GM23248 (cell line): ENCODE results near the gene PCTP. TPM values are rescaled to one million over a fixed set of nuclear protein-coding genes. Genes with fewer than 3 reads are reported as not detected.

Experiments
- DNase-seq: peaks from one replicate; pipeline ENCODE4 v3.0.0-alpha.2; 2015
- H2AFZ ChIP-seq: fragments of 200-600 bp; sonication (generic); 2 replicates; pipeline ENCODE4 v1.6.1; 2016; ENCODE audit warnings: antibody characterized with exemption
- H3F3A ChIP-seq: fragments of 200-600 bp; sonication (generic); 2 replicates; pipeline ENCODE4 v1.6.1; 2016; ENCODE audit warnings: mild to moderate bottlenecking, antibody characterized with exemption, mixed run types; ENCODE audit not compliant: insufficient read depth
- H3K27ac ChIP-seq: fragments of 200-600 bp; sonication (generic); 2 replicates; pipeline ENCODE4 v1.5.1; 2016; ENCODE audit warnings: mild to moderate bottlenecking
- H3K27me3 ChIP-seq: fragments of 200-600 bp; sonication (generic); replicated peaks from 2 replicates; pipeline ENCODE4 v1.6.1; 2016; ENCODE audit warnings: mild to moderate bottlenecking; ENCODE audit not compliant: insufficient read depth
- H3K36me3 ChIP-seq: fragments of 200-600 bp; sonication (generic); 2 replicates; pipeline ENCODE4 v1.6.1; 2016; ENCODE audit warnings: low read depth, mild to moderate bottlenecking
- H3K4me1 ChIP-seq: fragments of 200-600 bp; sonication (generic); 2 replicates; pipeline ENCODE4 v1.6.1; 2016; ENCODE audit warnings: mild to moderate bottlenecking; ENCODE audit not compliant: insufficient read depth
- H3K4me2 ChIP-seq: fragments of 200-600 bp; sonication (generic); one replicate; pipeline ENCODE4 v1.6.1; 2016; ENCODE audit warnings: mild to moderate bottlenecking; ENCODE audit not compliant: unreplicated experiment
- H3K4me3 ChIP-seq: fragments of 200-600 bp; sonication (generic); 2 replicates; pipeline ENCODE4 v1.5.1; 2016; ENCODE audit warnings: mild to moderate bottlenecking
- H3K79me2 ChIP-seq: fragments of 200-600 bp; sonication (generic); 2 replicates; pipeline ENCODE4 v1.6.1; 2016; ENCODE audit warnings: mild to moderate bottlenecking; ENCODE audit not compliant: insufficient read depth
- H3K9ac ChIP-seq: fragments of 200-600 bp; sonication (generic); 2 replicates; pipeline ENCODE4 v1.6.1; 2016; ENCODE audit warnings: mild to moderate bottlenecking
- H3K9me2 ChIP-seq: fragments of 200-600 bp; sonication (generic); 2 replicates; pipeline ENCODE4 v1.6.1; 2016; ENCODE audit warnings: mixed run types, mild to moderate bottlenecking, moderate library complexity; ENCODE audit not compliant: insufficient read depth
- H3K9me3 ChIP-seq: fragments of 200-600 bp; sonication (generic); one replicate; pipeline ENCODE4 v1.6.1; 2017; ENCODE audit warnings: low read depth
- H4K20me1 ChIP-seq: fragments of 200-600 bp; sonication (generic); 2 replicates; pipeline ENCODE4 v1.6.0; 2016; ENCODE audit not compliant: insufficient read depth
- EZH2 ChIP-seq: fragments of 200-600 bp; sonication (generic); IDR thresholded peaks from 2 replicates; pipeline ENCODE4 v1.6.1; 2018; ENCODE audit warnings: antibody characterized with exemption, mild to moderate bottlenecking; ENCODE audit not compliant: insufficient read depth, poor library complexity, severe bottlenecking
- EZH2phosphoT487 ChIP-seq: fragments of 200-600 bp; sonication (generic); IDR thresholded peaks from 2 replicates; pipeline ENCODE4 v1.6.1; 2018; ENCODE audit warnings: antibody characterized with exemption, moderate library complexity, mild to moderate bottlenecking, low read depth; ENCODE audit not compliant: insufficient read depth
- WGBS, 2 experiments: methylation state at CpG; one replicate each; pipeline ENCODE4 v1.1.6; 2015 to 2017; ENCODE audit warnings: low lambda C conversion rate in 2 of 2, low coverage in 1 of 2; ENCODE audit errors: missing lambda C conversion rate in 2 of 2; 5-methylcytosine and 5-hydroxymethylcytosine counted together
- in situ Hi-C: fragments of 300-500 bp; cut with MboI; formaldehyde crosslinking; loops from 2 replicates; pipeline ENCODE4 v1.15.0; 2020
- polyA plus RNA-seq: library from polyadenylated mRNA; unstranded; fragments of >200 nt; fragmentation: Nextera tagmentation; extraction: Ambion mirVana; gene quantifications from 2 replicates; pipeline ENCODE4 v1.2.1, GENCODE V29; 2016
- total RNA-seq: library from RNA; depleted of rRNA; stranded (reverse); fragments of >200 nt; shearing (Covaris generic); gene quantifications from 2 replicates; pipeline ENCODE4 v1.2.3, GENCODE V29; 2014

PCTP gene
- total and polyA plus RNA-seq, 2 experiments from 2014 or later, result 6.9 to 7.9 TPM

DNA sequence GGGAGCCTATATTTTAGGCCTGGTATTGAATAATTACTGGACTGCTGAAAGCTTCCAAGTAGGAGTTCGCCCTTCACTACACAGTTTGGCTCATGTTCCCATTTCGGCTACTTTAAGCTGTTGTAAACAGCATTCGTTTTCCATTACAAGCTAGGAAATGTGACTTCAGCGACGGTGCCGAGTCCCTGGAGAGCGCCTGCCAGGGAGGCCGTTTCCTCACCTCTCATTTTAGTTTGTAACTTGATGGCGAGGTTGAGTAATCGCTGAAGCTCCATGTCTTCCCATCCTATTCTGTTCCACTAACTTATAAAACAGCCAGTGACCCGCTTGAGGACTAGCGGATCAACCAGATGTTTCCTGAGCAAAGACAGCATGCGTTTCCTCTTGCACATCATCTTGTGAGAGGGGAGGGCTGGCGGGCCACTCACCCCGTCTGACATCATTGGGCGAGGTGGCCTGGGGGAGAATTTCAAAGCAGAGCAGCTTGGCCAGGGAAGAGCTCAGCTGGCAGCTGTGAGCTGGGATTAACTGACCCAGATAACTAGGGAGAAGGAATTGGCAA is 32.9 kb downstream of the PCTP start:
- Histone ChIP-seq H3K27me3 (no peaks in the 10 kb centered on the region), H3K9ac (peak overlapping the region; percentile 20; the same call in 1 of the 2 replicates), H3K27ac (peak overlapping the region; percentile 7; the same call in 1 of the 2 replicates), H3K9me3 (no peaks in the 10 kb centered on the region), H3K36me3 (no peaks in the 10 kb centered on the region), H3F3A (no peaks in the 10 kb centered on the region; the same call in 1 of the 2 replicates), H4K20me1 (no peaks in the 10 kb centered on the region), H3K9me2 (no peaks in the 10 kb centered on the region), H3K79me2 (no peaks in the 10 kb centered on the region), H3K4me2 (peak overlapping the region; percentile 65), H2AFZ (peak overlapping the region; percentile 73), H3K4me1 (peaks cover 13% of the 10 kb centered on the region; the same call in 1 of the 2 replicates), H3K4me3 (peak overlapping the region; percentile 44; the same call in 1 of the 2 replicates)
- WGBS, 2 experiments, result 2 to 9% methylated on average over 16 of the region's 16 CpGs
- in situ Hi-C loops, result no loop called here
- TF ChIP-seq EZH2 (no peak), EZH2phosphoT487 (no peak)
- peak; percentile 76 for DNase-seq

DNA sequence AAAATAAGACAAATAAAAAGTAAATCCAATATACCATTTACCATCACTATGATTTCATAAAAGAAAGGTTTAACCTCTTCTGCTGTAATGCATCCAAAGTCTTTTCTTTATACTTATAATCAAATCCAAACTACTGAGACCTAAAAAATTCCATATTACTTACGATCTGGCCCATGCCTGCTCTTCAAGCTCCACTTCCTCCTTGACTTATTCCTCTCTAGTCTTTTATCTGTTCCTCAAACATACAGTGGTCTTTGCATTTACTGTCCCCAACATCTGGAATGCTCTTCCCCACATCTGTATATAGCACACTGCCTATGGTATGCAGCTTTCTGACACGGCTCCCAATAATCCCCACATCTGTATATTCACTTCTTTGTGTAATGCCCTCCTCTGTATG is 33.8 kb downstream of the PCTP start:
- no peak overlapping the region for H3K4me2 ChIP-seq
- H3K9me2 ChIP-seq, result no peaks in the 10 kb centered on the region
- no peak overlapping the region for H3K27ac ChIP-seq
- H2AFZ ChIP-seq, result no peak overlapping the region
- H3K4me3 ChIP-seq, result no peak overlapping the region
- H3K27me3 ChIP-seq, result no peaks in the 10 kb centered on the region
- no peaks in the 10 kb centered on the region for H4K20me1 ChIP-seq
- no peak overlapping the region for H3K9ac ChIP-seq
- in situ Hi-C loops, result no loop called here
- no peak for TF ChIP-seq EZH2phosphoT487
- TF ChIP-seq EZH2, result no peak
- H3K4me1 ChIP-seq, result peaks cover 13% of the 10 kb centered on the region; the same call in 1 of the 2 replicates
- no peaks in the 10 kb centered on the region for H3K9me3 ChIP-seq
- DNase-seq, result no peak
- H3K79me2 ChIP-seq, result no peaks in the 10 kb centered on the region
- H3K36me3 ChIP-seq, result no peaks in the 10 kb centered on the region
- no peaks in the 10 kb centered on the region; the same call in 1 of the 2 replicates for H3F3A ChIP-seq
- WGBS, 2 experiments, result 82 to 87% methylated on average over 2 of the region's 2 CpGs

GRCh38 chr17:55785181-55785580 is 34.3 kb downstream of the PCTP start:
- Histone ChIP-seq H3K36me3 (no peaks in the 10 kb centered on the region), H3K27ac (no peak overlapping the region), H3F3A (no peaks in the 10 kb centered on the region; the same call in 1 of the 2 replicates), H3K9me2 (no peaks in the 10 kb centered on the region), H3K79me2 (no peaks in the 10 kb centered on the region), H3K9ac (no peak overlapping the region), H3K4me3 (no peak overlapping the region), H3K9me3 (no peaks in the 10 kb centered on the region), H2AFZ (no peak overlapping the region), H4K20me1 (no peaks in the 10 kb centered on the region), H3K4me2 (no peak overlapping the region), H3K27me3 (no peaks in the 10 kb centered on the region), H3K4me1 (peaks cover 13% of the 10 kb centered on the region; the same call in 1 of the 2 replicates)
- in situ Hi-C loops, result no loop called here
- 76 to 85% methylated on average over 1 of the region's 1 CpG for WGBS, 2 experiments
- DNase-seq, result no peak
- TF ChIP-seq EZH2phosphoT487, result no peak
- no peak for TF ChIP-seq EZH2

GRCh38 chr17:55793272-55793671 is 42.4 kb downstream of the PCTP start:
- TF ChIP-seq EZH2 (no peak), EZH2phosphoT487 (no peak)
- H2AFZ ChIP-seq, result no peak overlapping the region
- 82 to 84% methylated on average over 3 of the region's 3 CpGs for WGBS, 2 experiments
- H3K79me2 ChIP-seq, result no peaks in the 10 kb centered on the region
- no peaks in the 10 kb centered on the region for H3K9me3 ChIP-seq
- no peaks in the 10 kb centered on the region for H3F3A ChIP-seq
- no peak overlapping the region for H3K9ac ChIP-seq
- no peaks in the 10 kb centered on the region for H4K20me1 ChIP-seq
- H3K4me2 ChIP-seq, result no peak overlapping the region
- no peaks in the 10 kb centered on the region for H3K36me3 ChIP-seq
- H3K4me3 ChIP-seq, result no peak overlapping the region
- H3K27me3 ChIP-seq, result no peaks in the 10 kb centered on the region
- H3K4me1 ChIP-seq, result no peaks in the 10 kb centered on the region
- no peak overlapping the region for H3K27ac ChIP-seq
- in situ Hi-C loops, result no loop called here
- no peaks in the 10 kb centered on the region for H3K9me2 ChIP-seq
- no peak for DNase-seq
